Left forelimb (tissue), 1 donor: Measurements from ENCODE around the gene PKIG.
"Not testable (repeated sequence)": the region's sequence is repeated elsewhere in the genome, so short reads cannot be mapped to it uniquely, and the experiment has no call there.

Experiments
- DNase-seq: peaks from one replicate; pipeline ENCODE4 v3.0.0-alpha.2; 2018; ENCODE audit warnings: low spot score

Gene PKIG

GRCh38 chr20:44572551-44573500, 9.6 kb upstream of the PKIG start:
- DNase-seq: no peak

GRCh38 chr20:44573501-44573869, 8.9 kb upstream of the PKIG start:
- no peak for DNase-seq

GRCh38 chr20:44574372-44574771, 8.0 kb upstream of the PKIG start:
- no peak for DNase-seq

- no peak for DNase-seq
These were observed 6.1 kb upstream of the PKIG start for GRCh38 chr20:44576297-44576696.

GRCh38 chr20:44579313-44580081, 2.9 kb upstream of the PKIG start:
- DNase-seq: no peak

- DNase-seq: no peak
These were observed 1.7 kb upstream of the PKIG start for GRCh38 chr20:44580581-44581268.

- DNase-seq: no peak
These were observed 864 bp upstream of the PKIG start for GRCh38 chr20:44581515-44581914.

- DNase-seq: no peak
These were observed 778 bp downstream of the PKIG start for GRCh38 chr20:44583157-44583556.

- DNase-seq: no peak
These were observed 1.8 kb downstream of the PKIG start for GRCh38 chr20:44584162-44584561.

- no peak for DNase-seq
These were observed 2.9 kb downstream of the PKIG start for GRCh38 chr20:44585057-44585963.

- DNase-seq: no peak
These were observed 4.0 kb downstream of the PKIG start for GRCh38 chr20:44586289-44586911.

GRCh38 chr20:44587035-44587980, 4.9 kb downstream of the PKIG start:
- no peak for DNase-seq

- not testable (repeated sequence) for DNase-seq
These were observed 5.9 kb downstream of the PKIG start for GRCh38 chr20:44588321-44588720.

- DNase-seq: no peak
These were observed 7.2 kb downstream of the PKIG start for GRCh38 chr20:44589537-44589936.

GRCh38 chr20:44590980-44591778, 8.8 kb downstream of the PKIG start:
- DNase-seq: no peak

- DNase-seq: no peak
These were observed 10.0 kb downstream of the PKIG start for GRCh38 chr20:44592366-44592765.

- no peak for DNase-seq
These were observed 11.4 kb downstream of the PKIG start for GRCh38 chr20:44593751-44594150.

GRCh38 chr20:44594730-44595129, 12.4 kb downstream of the PKIG start:
- DNase-seq: no peak

- no peak for DNase-seq
These were observed 13.6 kb downstream of the PKIG start for GRCh38 chr20:44596010-44596409.
